DND-41 (cell line): ENCODE data around the gene MUC22.

ENCODE experiments used
- EZH2 ChIP-seq: IDR thresholded peaks from 3 replicates; pipeline ENCODE4 v1.6.1; 2012; ENCODE audit warnings: borderline replicate concordance, low read depth, mild to moderate bottlenecking, moderate library complexity, low read length, inconsistent platforms; ENCODE audit not compliant: severe bottlenecking
- TF ChIP-seq, protein P1 (sequence below): IDR thresholded peaks from 2 replicates; pipeline ENCODE4 v1.5.1; 2012; ENCODE audit warnings: borderline replicate concordance, low read length, moderate library complexity, mild to moderate bottlenecking; ENCODE audit not compliant: poor library complexity, severe bottlenecking; ENCODE audit errors: extremely low read depth

- TF ChIP-seq EZH2: no peak
- TF ChIP-seq, protein P1, sequence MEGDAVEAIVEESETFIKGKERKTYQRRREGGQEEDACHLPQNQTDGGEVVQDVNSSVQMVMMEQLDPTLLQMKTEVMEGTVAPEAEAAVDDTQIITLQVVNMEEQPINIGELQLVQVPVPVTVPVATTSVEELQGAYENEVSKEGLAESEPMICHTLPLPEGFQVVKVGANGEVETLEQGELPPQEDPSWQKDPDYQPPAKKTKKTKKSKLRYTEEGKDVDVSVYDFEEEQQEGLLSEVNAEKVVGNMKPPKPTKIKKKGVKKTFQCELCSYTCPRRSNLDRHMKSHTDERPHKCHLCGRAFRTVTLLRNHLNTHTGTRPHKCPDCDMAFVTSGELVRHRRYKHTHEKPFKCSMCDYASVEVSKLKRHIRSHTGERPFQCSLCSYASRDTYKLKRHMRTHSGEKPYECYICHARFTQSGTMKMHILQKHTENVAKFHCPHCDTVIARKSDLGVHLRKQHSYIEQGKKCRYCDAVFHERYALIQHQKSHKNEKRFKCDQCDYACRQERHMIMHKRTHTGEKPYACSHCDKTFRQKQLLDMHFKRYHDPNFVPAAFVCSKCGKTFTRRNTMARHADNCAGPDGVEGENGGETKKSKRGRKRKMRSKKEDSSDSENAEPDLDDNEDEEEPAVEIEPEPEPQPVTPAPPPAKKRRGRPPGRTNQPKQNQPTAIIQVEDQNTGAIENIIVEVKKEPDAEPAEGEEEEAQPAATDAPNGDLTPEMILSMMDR: no peak
Measured at GRCh38 chr6:30979690-30980089, 30.6 kb upstream of the MUC22 start.
